ENCODE data around the gene DUSP15.
"Not testable (repeated sequence)": the region's sequence is repeated elsewhere in the genome, so short reads cannot be mapped to it uniquely, and the experiment has no call there.

DUSP15 gene, protein sequence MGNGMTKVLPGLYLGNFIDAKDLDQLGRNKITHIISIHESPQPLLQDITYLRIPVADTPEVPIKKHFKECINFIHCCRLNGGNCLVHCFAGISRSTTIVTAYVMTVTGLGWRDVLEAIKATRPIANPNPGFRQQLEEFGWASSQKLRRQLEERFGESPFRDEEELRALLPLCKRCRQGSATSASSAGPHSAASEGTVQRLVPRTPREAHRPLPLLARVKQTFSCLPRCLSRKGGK

GRCh38 chr20:31869942-31870725 is at the start of gene DUSP15, which contains the start of gene TTLL9:
DUSP15 (minus strand) TSS chr20:31870527; CDS start chr20:31870337, 190 bp downstream.
TTLL9 (plus strand) TSS chr20:31870634; CDS start chr20:31871127, 493 bp downstream.
- Mint-ChIP-seq H3K27me3 (ENCODE audit: low read depth) (peaks cover 68% of the 10 kb centered on the region), H3K36me3 (ENCODE audit: low read depth) (no peaks in the 10 kb centered on the region), H3K4me1 (ENCODE audit: low read depth) (peaks cover 8% of the 10 kb centered on the region), H3K27ac (no peak within 1 kb of the TSS), H3K9me3 (no peaks in the 10 kb centered on the region), H3K4me3 (peak within 1 kb of the TSS; percentile 85)

DNA sequence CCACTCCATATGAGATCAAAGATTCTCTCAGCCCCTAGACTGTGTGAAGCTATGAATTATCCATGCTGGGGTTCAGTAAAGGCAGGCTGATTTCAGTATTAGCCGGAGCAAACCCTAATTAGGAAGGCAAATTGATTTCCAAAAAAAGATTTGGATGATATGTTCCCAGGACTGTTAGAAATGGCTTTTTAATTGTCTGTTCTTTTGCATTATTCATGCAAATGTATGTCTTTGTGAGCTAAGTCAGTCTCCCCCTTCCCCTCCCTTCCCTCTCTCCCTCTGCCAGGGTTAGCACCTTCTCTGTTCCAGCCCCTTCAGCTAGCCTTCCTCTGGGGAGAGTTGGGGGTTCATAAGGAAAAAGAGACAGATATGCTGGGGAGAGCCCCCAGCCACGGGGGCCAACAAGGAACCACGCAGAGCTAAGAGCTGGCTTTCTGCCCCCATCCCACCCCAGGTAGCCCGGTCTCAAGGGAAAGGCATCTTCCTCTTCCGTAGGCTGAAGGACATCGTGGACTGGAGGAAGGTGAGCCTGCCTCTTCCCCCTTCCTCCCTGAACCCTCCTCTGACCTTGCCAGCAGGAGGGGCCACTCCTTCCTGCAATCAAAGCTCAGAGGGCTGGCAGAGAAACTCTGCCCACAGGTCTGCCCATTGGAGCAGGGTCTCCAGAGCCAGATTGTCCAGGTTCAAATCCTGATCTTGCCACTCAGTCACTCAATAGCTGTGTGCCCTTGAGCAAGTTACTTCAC is 49.3 kb upstream of the DUSP15 start:
- Mint-ChIP-seq H3K27ac (no peak overlapping the region), H3K4me1 (ENCODE audit: low read depth) (no peaks in the 10 kb centered on the region), H3K4me3 (no peak overlapping the region), H3K36me3 (ENCODE audit: low read depth) (no peaks in the 10 kb centered on the region), H3K9me3 (no peaks in the 10 kb centered on the region), H3K27me3 (ENCODE audit: low read depth) (peaks cover 16% of the 10 kb centered on the region)

- Mint-ChIP-seq H3K36me3 (ENCODE audit: low read depth) (no peaks in the 10 kb centered on the region), H3K4me3 (no peak overlapping the region), H3K27me3 (ENCODE audit: low read depth) (peaks cover 12% of the 10 kb centered on the region), H3K9me3 (no peaks in the 10 kb centered on the region), H3K4me1 (ENCODE audit: low read depth) (no peaks in the 10 kb centered on the region), H3K27ac (no peak overlapping the region)
Observed at GRCh38 chr20:31918466-31919105, 48.3 kb upstream of the DUSP15 start.

- H3K9me3 Mint-ChIP-seq; H3K4me1 Mint-ChIP-seq (ENCODE audit: low read depth); H3K4me3 Mint-ChIP-seq; H3K36me3 Mint-ChIP-seq (ENCODE audit: low read depth); H3K27ac Mint-ChIP-seq: not testable (repeated sequence)
- peaks cover 12% of the 10 kb centered on the region for H3K27me3 Mint-ChIP-seq (ENCODE audit: low read depth)
Observed at GRCh38 chr20:31917962-31918412, 47.7 kb upstream of the DUSP15 start.

DNA sequence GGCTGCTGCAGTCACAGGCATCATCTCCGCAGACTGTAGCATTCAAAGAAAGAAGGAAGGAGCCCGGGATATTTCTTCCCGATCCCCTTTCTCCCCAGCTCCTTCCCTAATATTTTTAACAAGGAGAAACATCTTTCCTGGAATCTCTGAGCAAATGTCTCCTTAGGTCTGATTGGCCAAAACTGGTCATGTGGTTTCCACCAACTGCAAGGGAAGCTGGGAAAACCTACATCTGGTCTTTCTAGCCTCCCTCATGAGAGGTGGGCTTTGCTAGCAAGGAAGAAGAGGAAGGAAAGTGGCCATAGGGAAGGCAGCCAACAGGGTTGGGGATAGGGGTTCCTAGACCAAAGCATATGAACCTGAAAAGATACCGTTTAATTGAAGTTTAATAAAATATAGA is 46.4 kb upstream of the DUSP15 start:
- Mint-ChIP-seq H3K27me3 (ENCODE audit: low read depth) (peaks cover 9% of the 10 kb centered on the region), H3K4me3 (no peak overlapping the region), H3K9me3 (no peaks in the 10 kb centered on the region), H3K36me3 (ENCODE audit: low read depth) (no peaks in the 10 kb centered on the region), H3K27ac (no peak overlapping the region), H3K4me1 (ENCODE audit: low read depth) (no peaks in the 10 kb centered on the region)

DNA sequence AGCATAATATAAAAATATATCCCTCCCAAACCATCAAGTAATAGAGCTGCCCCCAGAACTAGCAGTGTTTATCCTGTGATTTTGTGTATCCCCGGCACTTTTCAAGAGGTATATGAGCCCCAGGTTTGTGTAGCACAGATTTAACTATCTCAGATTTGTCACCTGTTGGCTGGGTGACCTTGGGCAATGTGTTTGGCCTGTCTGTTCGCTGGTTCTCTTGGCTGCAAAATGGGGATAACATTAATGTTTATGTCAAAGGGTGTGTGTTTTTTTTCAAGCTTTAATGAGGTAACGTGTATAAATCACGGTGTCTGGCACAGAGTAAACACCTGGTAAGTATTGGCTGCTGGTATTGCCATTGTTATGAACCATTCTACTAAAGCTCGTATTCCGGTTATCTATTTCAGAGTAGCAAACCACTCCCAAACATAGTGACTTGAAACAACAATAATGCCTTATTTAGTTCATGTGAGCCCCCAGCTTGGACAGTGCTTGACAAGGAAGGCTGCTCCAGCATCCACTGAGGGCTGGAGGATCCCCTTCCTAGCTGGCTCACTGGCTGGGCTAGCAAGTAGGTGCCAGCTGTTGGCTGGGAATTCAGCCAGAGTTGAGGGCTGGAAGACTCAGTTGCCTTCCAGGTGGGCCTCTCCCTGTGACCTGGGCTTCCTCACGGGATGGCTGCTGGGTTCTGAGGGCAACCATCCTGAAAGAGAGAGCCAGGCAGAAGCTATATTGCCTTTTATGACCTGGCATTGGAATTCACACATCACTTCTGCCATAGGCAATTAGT is 45.4 kb upstream of the DUSP15 start:
- H3K36me3 Mint-ChIP-seq (ENCODE audit: low read depth) = no peaks in the 10 kb centered on the region
- peaks cover 9% of the 10 kb centered on the region for H3K27me3 Mint-ChIP-seq (ENCODE audit: low read depth)
- no peaks in the 10 kb centered on the region for H3K4me1 Mint-ChIP-seq (ENCODE audit: low read depth)
- H3K9me3 Mint-ChIP-seq = no peaks in the 10 kb centered on the region
- H3K27ac Mint-ChIP-seq = no peak overlapping the region
- H3K4me3 Mint-ChIP-seq = no peak overlapping the region

DNA sequence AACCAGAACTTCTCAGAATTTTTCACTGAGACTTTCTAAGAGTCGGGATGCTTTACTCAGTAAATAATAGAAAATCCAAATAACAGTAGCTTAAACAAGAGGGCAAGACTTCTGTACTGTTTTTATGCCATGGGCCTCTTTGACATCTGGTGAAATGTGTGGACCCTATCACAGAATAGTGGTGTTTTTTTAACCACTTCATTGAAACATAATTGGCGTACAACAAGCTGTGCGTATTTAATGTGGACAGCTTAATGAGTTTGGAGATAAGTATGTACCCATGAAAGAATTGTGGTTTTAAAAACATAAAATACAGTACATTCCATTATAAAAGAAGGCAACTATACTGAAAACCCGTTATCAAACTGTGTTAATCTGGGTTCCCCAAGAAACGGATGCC is 43.8 kb upstream of the DUSP15 start:
- Mint-ChIP-seq H3K36me3 (ENCODE audit: low read depth) (no peaks in the 10 kb centered on the region), H3K4me1 (ENCODE audit: low read depth) (no peaks in the 10 kb centered on the region), H3K4me3 (no peak overlapping the region), H3K27me3 (ENCODE audit: low read depth) (peaks cover 9% of the 10 kb centered on the region), H3K27ac (no peak overlapping the region), H3K9me3 (no peaks in the 10 kb centered on the region)

- H3K27me3 Mint-ChIP-seq (ENCODE audit: low read depth) = peaks cover 8% of the 10 kb centered on the region
- no peak overlapping the region for H3K27ac Mint-ChIP-seq
- no peak overlapping the region for H3K4me3 Mint-ChIP-seq
- H3K36me3 Mint-ChIP-seq (ENCODE audit: low read depth) = no peaks in the 10 kb centered on the region
- no peaks in the 10 kb centered on the region for H3K9me3 Mint-ChIP-seq
- no peaks in the 10 kb centered on the region for H3K4me1 Mint-ChIP-seq (ENCODE audit: low read depth)
Observed at GRCh38 chr20:31913431-31914157, 43.3 kb upstream of the DUSP15 start.

DNA sequence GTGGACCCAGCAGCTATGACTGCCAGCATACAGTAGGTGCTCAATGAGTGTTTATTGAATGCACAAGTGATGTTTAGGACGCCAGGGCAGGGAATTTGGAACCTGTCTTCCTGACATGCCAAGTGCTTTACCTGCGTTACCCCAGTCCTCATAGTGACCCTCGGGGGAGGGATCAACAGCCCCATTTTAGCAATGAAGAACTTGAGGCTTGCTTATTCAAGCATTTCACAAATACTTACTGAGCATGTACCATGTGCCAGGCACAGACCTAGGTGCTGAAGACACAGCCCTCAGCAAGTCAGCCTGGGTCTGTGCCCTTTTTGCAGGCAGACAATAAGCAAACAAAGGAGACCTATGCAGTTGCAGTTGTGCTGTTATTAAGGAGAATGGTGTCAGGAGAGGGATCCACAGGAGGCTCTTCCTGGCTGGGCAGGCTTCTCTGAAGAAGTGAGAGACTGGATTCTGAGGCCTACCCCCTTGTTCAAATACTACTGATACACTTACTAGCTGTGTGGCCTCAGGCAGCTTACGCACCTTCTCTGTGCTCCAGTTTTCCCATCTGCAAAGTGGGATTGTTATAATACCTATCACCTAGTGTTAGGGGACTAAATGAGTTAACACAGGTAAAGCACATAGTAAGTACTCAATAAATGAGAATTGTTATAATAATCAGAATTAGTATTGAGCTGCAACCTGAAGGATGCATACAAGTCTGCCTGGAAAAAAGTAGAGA is 39.9 kb upstream of the DUSP15 start:
- Mint-ChIP-seq H3K27me3 (ENCODE audit: low read depth) (no peaks in the 10 kb centered on the region), H3K27ac (no peak overlapping the region), H3K4me1 (ENCODE audit: low read depth) (no peaks in the 10 kb centered on the region), H3K36me3 (ENCODE audit: low read depth) (no peaks in the 10 kb centered on the region), H3K4me3 (no peak overlapping the region), H3K9me3 (no peaks in the 10 kb centered on the region)

- H3K27ac Mint-ChIP-seq = no peak overlapping the region
- H3K4me1 Mint-ChIP-seq (ENCODE audit: low read depth) = no peaks in the 10 kb centered on the region
- no peak overlapping the region for H3K4me3 Mint-ChIP-seq
- H3K36me3 Mint-ChIP-seq (ENCODE audit: low read depth) = no peaks in the 10 kb centered on the region
- H3K9me3 Mint-ChIP-seq = no peaks in the 10 kb centered on the region
- no peaks in the 10 kb centered on the region for H3K27me3 Mint-ChIP-seq (ENCODE audit: low read depth)
Observed at GRCh38 chr20:31909253-31910070, 39.1 kb upstream of the DUSP15 start.

DNA sequence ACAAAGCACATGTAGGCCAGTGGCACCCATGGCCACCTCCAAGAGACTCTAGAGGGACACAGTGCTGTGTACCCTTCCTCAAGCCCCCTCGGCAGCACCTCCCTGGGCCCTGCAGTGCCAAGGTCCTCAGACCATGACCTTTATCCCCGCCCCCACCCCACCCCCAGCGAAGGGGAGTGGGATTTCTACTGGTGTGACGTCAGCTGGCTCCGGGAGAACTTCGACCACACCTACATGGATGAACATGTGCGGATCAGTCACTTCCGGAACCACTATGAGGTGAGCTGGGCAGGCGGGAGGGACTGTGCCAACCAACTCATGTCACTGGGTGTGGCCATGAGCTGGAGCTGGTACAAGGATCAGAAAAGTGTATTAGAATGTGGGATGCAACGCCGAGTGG is 38.1 kb upstream of the DUSP15 start:
- H3K27ac Mint-ChIP-seq = no peak overlapping the region
- H3K4me3 Mint-ChIP-seq = no peak overlapping the region
- no peaks in the 10 kb centered on the region for H3K9me3 Mint-ChIP-seq
- H3K36me3 Mint-ChIP-seq (ENCODE audit: low read depth) = no peaks in the 10 kb centered on the region
- no peaks in the 10 kb centered on the region for H3K4me1 Mint-ChIP-seq (ENCODE audit: low read depth)
- H3K27me3 Mint-ChIP-seq (ENCODE audit: low read depth) = no peaks in the 10 kb centered on the region

DNA sequence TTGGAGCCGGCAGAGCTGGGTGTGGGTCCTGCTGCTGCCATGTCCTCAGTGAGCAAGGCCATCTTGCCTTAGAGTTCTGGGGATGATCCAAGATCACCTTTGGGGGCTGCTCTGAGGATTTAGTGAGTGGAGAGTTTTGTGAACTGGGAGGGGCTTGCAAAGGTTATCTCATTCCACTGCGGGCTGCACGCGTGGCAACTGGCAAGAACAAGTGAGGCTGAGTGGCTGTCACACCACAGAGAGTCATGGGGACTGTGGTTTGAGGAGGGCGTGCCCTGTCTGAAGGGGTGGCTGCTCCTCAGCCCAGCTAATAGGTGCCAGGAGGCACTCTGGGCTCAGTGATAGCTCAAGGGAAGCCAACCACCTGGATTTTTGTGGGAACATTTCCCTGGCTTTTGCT is 37.7 kb upstream of the DUSP15 start:
- Mint-ChIP-seq H3K27me3 (ENCODE audit: low read depth) (no peaks in the 10 kb centered on the region), H3K4me1 (ENCODE audit: low read depth) (no peaks in the 10 kb centered on the region), H3K9me3 (no peaks in the 10 kb centered on the region), H3K27ac (no peak overlapping the region), H3K36me3 (ENCODE audit: low read depth) (no peaks in the 10 kb centered on the region), H3K4me3 (no peak overlapping the region)
